Measurements from ENCODE around the gene DCAF8L2.
"Not testable (repeated sequence)": the region's sequence is repeated elsewhere in the genome, so short reads cannot be mapped to it uniquely, and the experiment has no call there.

DCAF8L2 gene

GRCh38 chrX:27694667-27695066, 104.5 kb downstream of the DCAF8L2 start:
- H3K4me3 ChIP-seq (ENCODE audit: low read depth, low read length): no peak overlapping the region
- no peak for DNase-seq (ENCODE audit: low read depth)
- no peak for TF ChIP-seq CTCF (IDR thresholded peaks at IDR 0.05; ENCODE audit: insufficient read depth, low read depth, low read length, missing control alignments)

- no peak for DNase-seq (ENCODE audit: low read depth)
- TF ChIP-seq CTCF (IDR thresholded peaks at IDR 0.05; ENCODE audit: insufficient read depth, low read depth, low read length, missing control alignments): no peak
- H3K4me3 ChIP-seq (ENCODE audit: low read depth, low read length): no peak overlapping the region
Measured at GRCh38 chrX:27706526-27706925, 116.4 kb downstream of the DCAF8L2 start.

GRCh38 chrX:27715610-27716009, 125.5 kb downstream of the DCAF8L2 start:
- no peak for TF ChIP-seq CTCF (IDR thresholded peaks at IDR 0.05; ENCODE audit: insufficient read depth, low read depth, low read length, missing control alignments)
- no peak overlapping the region for H3K4me3 ChIP-seq (ENCODE audit: low read depth, low read length)
- DNase-seq (ENCODE audit: low read depth): no peak

- no peak for TF ChIP-seq CTCF (IDR thresholded peaks at IDR 0.05; ENCODE audit: insufficient read depth, low read depth, low read length, missing control alignments)
- DNase-seq (ENCODE audit: low read depth): no peak
Measured at GRCh38 chrX:27728291-27728690, 138.1 kb downstream of the DCAF8L2 start.

GRCh38 chrX:27731962-27732361, 141.8 kb downstream of the DCAF8L2 start:
- TF ChIP-seq CTCF (IDR thresholded peaks at IDR 0.05; ENCODE audit: insufficient read depth, low read depth, low read length, missing control alignments): no peak
- H3K4me3 ChIP-seq (ENCODE audit: low read depth, low read length): no peak overlapping the region
- DNase-seq (ENCODE audit: low read depth): no peak

More at GRCh38 chrX:27728291-27728690, 138.1 kb downstream of the DCAF8L2 start:
- H3K4me3 ChIP-seq (ENCODE audit: low read depth, low read length): no peak overlapping the region

- no peak overlapping the region for H3K4me3 ChIP-seq (ENCODE audit: low read depth, low read length)
- DNase-seq (ENCODE audit: low read depth): no peak
- no peak for TF ChIP-seq CTCF (IDR thresholded peaks at IDR 0.05; ENCODE audit: insufficient read depth, low read depth, low read length, missing control alignments)
Measured at GRCh38 chrX:27735914-27736313, 145.8 kb downstream of the DCAF8L2 start.

- no peak for TF ChIP-seq CTCF (IDR thresholded peaks at IDR 0.05; ENCODE audit: insufficient read depth, low read depth, low read length, missing control alignments)
- DNase-seq (ENCODE audit: low read depth): no peak
Measured at GRCh38 chrX:27740933-27741332, 150.8 kb downstream of the DCAF8L2 start.

GRCh38 chrX:27743521-27743920, 153.4 kb downstream of the DCAF8L2 start:
- DNase-seq (ENCODE audit: low read depth); H3K4me3 ChIP-seq (ENCODE audit: low read depth, low read length): not testable (repeated sequence)

More at GRCh38 chrX:27740933-27741332, 150.8 kb downstream of the DCAF8L2 start:
- H3K4me3 ChIP-seq (ENCODE audit: low read depth, low read length): no peak overlapping the region

Measured in GM12865 (cell line).